ENCODE measurements around the gene ERC1.

Gene ERC1

GRCh38 chr12:1467710-1468109 lies 476.7 kb downstream of the ERC1 start:
- H3K36me3 ChIP-seq (ENCODE audit: insufficient read depth) = no peaks in the 10 kb centered on the region
- no peak for TF ChIP-seq CTCF (conservative IDR thresholded peaks at IDR 0.05; ENCODE audit: low read depth, low read length)

GRCh38 chr12:1469070-1469469 lies 478.0 kb downstream of the ERC1 start:
- Histone ChIP-seq H3K79me2 (ENCODE audit: insufficient read depth, low read depth) (no peaks in the 10 kb centered on the region), H4K20me1 (ENCODE audit: insufficient read depth) (no peaks in the 10 kb centered on the region), H3K4me3 (IDR thresholded peaks at IDR 0.05; ENCODE audit: insufficient read depth, low read depth, low read length) (no peak overlapping the region), H3K36me3 (ENCODE audit: insufficient read depth) (no peaks in the 10 kb centered on the region), H2AFZ (ENCODE audit: low read depth) (no peak overlapping the region), H3K4me1 (ENCODE audit: low read depth, poor library complexity, severe bottlenecking) (peaks cover 9% of the 10 kb centered on the region), H3K27ac (no peak overlapping the region), H3K4me2 (no peak overlapping the region), H3K27me3 (ENCODE audit: insufficient read depth, low read depth) (no peaks in the 10 kb centered on the region), H3K9ac (no peak overlapping the region)
- TF ChIP-seq CTCF (conservative IDR thresholded peaks at IDR 0.05; ENCODE audit: low read depth, low read length) = no peak

More at GRCh38 chr12:1467710-1468109, 476.7 kb downstream of the ERC1 start:
- Histone ChIP-seq H3K79me2 (ENCODE audit: insufficient read depth, low read depth) (no peaks in the 10 kb centered on the region), H3K27ac (no peak overlapping the region), H3K4me3 (IDR thresholded peaks at IDR 0.05; ENCODE audit: insufficient read depth, low read depth, low read length) (no peak overlapping the region), H3K27me3 (ENCODE audit: insufficient read depth, low read depth) (no peaks in the 10 kb centered on the region), H2AFZ (ENCODE audit: low read depth) (no peak overlapping the region), H3K4me1 (ENCODE audit: low read depth, poor library complexity, severe bottlenecking) (no peaks in the 10 kb centered on the region), H3K9ac (no peak overlapping the region), H3K4me2 (no peak overlapping the region), H4K20me1 (ENCODE audit: insufficient read depth) (no peaks in the 10 kb centered on the region)

- TF ChIP-seq CTCF (conservative IDR thresholded peaks at IDR 0.05; ENCODE audit: low read depth, low read length) = no peak
- H3K27me3 ChIP-seq (ENCODE audit: insufficient read depth, low read depth) = no peaks in the 10 kb centered on the region
- no peaks in the 10 kb centered on the region for H4K20me1 ChIP-seq (ENCODE audit: insufficient read depth)
- H3K79me2 ChIP-seq (ENCODE audit: insufficient read depth, low read depth) = no peaks in the 10 kb centered on the region
- no peak overlapping the region for H3K4me2 ChIP-seq
- H3K4me3 ChIP-seq (IDR thresholded peaks at IDR 0.05; ENCODE audit: insufficient read depth, low read depth, low read length) = no peak overlapping the region
- no peak overlapping the region for H3K9ac ChIP-seq
- H3K27ac ChIP-seq = no peak overlapping the region
- peaks cover 12% of the 10 kb centered on the region for H3K4me1 ChIP-seq (ENCODE audit: low read depth, poor library complexity, severe bottlenecking)
- no peak overlapping the region for H2AFZ ChIP-seq (ENCODE audit: low read depth)
- H3K36me3 ChIP-seq (ENCODE audit: insufficient read depth) = no peaks in the 10 kb centered on the region
Observed at GRCh38 chr12:1470051-1470450, 479.0 kb downstream of the ERC1 start.

DNA sequence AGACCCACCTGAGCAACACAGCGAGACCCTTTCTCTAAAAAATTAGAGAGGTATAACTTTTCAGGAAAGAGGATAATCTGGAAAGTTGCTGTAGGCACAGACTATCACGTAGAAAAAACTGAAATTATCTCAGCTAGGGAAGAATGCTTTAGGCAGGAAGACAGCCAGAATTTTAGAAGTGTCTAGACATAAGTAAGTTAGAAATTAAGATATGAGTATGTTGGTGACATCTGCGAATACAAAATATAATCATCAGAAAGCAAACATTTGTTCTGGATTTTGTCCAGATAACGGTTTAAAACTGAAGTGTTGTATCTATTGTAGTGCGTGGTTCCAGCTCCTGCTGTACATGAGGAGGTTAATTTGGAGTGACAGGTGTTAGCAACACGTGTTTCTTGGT lies 480.2 kb downstream of the ERC1 start:
- Histone ChIP-seq H3K27me3 (ENCODE audit: insufficient read depth, low read depth) (no peaks in the 10 kb centered on the region), H4K20me1 (ENCODE audit: insufficient read depth) (no peaks in the 10 kb centered on the region), H2AFZ (ENCODE audit: low read depth) (no peak overlapping the region), H3K27ac (no peak overlapping the region), H3K36me3 (ENCODE audit: insufficient read depth) (no peaks in the 10 kb centered on the region), H3K79me2 (ENCODE audit: insufficient read depth, low read depth) (no peaks in the 10 kb centered on the region), H3K4me2 (no peak overlapping the region), H3K4me1 (ENCODE audit: low read depth, poor library complexity, severe bottlenecking) (peaks cover 12% of the 10 kb centered on the region), H3K4me3 (IDR thresholded peaks at IDR 0.05; ENCODE audit: insufficient read depth, low read depth, low read length) (no peak overlapping the region), H3K9ac (no peak overlapping the region)
- no peak for TF ChIP-seq CTCF (conservative IDR thresholded peaks at IDR 0.05; ENCODE audit: low read depth, low read length)
